AG09319 (cell line): Measurements from ENCODE around the gene PCSK6.

Experiments used
- DNase-seq: peaks from one replicate; pipeline ENCODE4 v3.0.0-alpha.2; 2010; ENCODE audit warnings: low read depth; ENCODE audit errors: extremely low read depth
- TF ChIP-seq, protein P1 (sequence below): IDR thresholded peaks from 2 replicates; pipeline ENCODE4 v1.5.1; 2011; ENCODE audit warnings: low read depth, mild to moderate bottlenecking, inconsistent platforms, low read length, moderate library complexity

Gene PCSK6

GRCh38 chr15:101535170-101535902 lies 45.8 kb upstream of the PCSK6 start:
- TF ChIP-seq, protein P1, sequence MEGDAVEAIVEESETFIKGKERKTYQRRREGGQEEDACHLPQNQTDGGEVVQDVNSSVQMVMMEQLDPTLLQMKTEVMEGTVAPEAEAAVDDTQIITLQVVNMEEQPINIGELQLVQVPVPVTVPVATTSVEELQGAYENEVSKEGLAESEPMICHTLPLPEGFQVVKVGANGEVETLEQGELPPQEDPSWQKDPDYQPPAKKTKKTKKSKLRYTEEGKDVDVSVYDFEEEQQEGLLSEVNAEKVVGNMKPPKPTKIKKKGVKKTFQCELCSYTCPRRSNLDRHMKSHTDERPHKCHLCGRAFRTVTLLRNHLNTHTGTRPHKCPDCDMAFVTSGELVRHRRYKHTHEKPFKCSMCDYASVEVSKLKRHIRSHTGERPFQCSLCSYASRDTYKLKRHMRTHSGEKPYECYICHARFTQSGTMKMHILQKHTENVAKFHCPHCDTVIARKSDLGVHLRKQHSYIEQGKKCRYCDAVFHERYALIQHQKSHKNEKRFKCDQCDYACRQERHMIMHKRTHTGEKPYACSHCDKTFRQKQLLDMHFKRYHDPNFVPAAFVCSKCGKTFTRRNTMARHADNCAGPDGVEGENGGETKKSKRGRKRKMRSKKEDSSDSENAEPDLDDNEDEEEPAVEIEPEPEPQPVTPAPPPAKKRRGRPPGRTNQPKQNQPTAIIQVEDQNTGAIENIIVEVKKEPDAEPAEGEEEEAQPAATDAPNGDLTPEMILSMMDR = no peak
- no peak for DNase-seq

DNA sequence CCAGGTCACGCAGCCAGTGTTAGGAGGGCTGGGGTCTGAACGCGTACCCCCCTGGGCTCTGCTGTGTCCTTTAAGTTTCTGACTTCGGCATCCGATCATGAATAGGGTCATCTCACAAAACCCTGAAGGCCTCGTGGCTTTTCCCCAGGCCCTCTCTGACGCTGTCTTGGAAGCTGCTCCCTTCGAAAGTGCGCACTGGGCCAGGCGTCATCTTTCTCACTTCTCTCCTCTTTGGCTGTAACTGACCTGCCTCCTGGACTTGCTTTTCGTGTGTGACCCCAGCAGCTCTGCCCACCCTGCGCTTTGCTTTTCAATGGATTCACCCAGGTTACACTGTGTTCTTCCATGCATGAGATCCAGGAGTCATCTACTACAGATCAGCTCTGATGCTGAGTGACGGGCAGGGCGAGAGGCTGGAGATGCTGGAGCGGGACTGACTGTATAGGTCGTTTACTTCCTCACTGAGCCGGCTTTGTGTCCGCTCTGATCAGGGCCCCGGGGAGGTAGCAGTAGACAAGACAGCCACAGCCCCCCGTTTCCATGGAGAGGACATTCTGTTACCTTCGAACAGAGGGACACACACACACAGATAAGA lies 45.0 kb upstream of the PCSK6 start:
- DNase-seq = no peak
- TF ChIP-seq, protein P1 = no peak

- DNase-seq = no peak
- TF ChIP-seq, protein P1 = no peak
These were observed 44.0 kb upstream of the PCSK6 start for GRCh38 chr15:101533371-101534140.

- TF ChIP-seq, protein P1 = no peak
- DNase-seq = no peak
These were observed 43.4 kb upstream of the PCSK6 start for GRCh38 chr15:101532865-101533264.

DNA sequence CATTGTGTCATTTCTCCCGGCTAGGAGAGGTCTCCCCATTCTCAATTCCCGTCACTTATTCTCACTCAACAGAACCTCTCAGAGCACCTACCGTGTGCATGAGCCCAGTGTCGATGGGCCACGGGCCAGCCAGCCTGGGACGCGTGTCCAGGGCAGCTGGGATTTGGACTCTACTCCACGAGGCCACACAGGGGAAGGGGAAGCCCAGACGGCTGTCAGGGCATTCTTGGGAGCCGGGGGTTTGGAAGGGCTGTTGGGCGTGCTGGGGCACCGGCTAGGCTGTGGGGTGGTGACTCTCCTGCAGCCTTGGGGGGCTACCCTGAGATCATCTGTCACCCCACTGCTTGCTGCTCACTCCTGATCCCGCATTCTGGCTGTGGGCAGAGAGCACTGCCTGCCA lies 41.7 kb upstream of the PCSK6 start:
- no peak for DNase-seq
- TF ChIP-seq, protein P1 = no peak

GRCh38 chr15:101530224-101530958 lies 40.9 kb upstream of the PCSK6 start:
- TF ChIP-seq, protein P1 = no peak
- DNase-seq = no peak
